H1 (cell line): ENCODE results near the gene LAG3. TPM values are rescaled to one million over a fixed set of nuclear protein-coding genes. Genes with fewer than 3 reads are reported as not detected.

ENCODE experiments used
- YY1 ChIP-seq: IDR thresholded peaks from 2 replicates; pipeline ENCODE4 v1.6.1; 2011; ENCODE audit warnings: low read depth, mild to moderate bottlenecking, low read length
- polyA plus RNA-seq, 7 experiments: library from polyadenylated mRNA; depleted of rRNA in 3 of 7; stranded (reverse) in 5 of 7; unstranded in 2 of 7; fragments of >200 nt in 5 of 7; fragments of 200-250 nt in 2 of 7; gene quantifications; 1 replicate in 5 of 7; 2 replicates in 1 of 7; 4 replicates in 1 of 7; pipeline versions ENCODE4 v1.2.1 to v1.2.3, GENCODE V29; 2011 to 2013; ENCODE audit warnings: missing spikeins in 2 of 7, mixed read lengths in 2 of 7
- total RNA-seq: library from RNA; stranded (reverse); fragmentation: NEBNext Ultra II Directional; extraction: Animal tissue kit (Norgen Biotek cat#: 25700); gene quantifications from 2 replicates; pipeline ENCODE4 v1.2.1, GENCODE V29; 2021

The LAG3 gene
- total and polyA plus RNA-seq, 2 of the 8 experiments (the other 6 are each of a cell fraction or from before 2014, with no cell fraction given): 1.1 to 3.1 TPM

DNA sequence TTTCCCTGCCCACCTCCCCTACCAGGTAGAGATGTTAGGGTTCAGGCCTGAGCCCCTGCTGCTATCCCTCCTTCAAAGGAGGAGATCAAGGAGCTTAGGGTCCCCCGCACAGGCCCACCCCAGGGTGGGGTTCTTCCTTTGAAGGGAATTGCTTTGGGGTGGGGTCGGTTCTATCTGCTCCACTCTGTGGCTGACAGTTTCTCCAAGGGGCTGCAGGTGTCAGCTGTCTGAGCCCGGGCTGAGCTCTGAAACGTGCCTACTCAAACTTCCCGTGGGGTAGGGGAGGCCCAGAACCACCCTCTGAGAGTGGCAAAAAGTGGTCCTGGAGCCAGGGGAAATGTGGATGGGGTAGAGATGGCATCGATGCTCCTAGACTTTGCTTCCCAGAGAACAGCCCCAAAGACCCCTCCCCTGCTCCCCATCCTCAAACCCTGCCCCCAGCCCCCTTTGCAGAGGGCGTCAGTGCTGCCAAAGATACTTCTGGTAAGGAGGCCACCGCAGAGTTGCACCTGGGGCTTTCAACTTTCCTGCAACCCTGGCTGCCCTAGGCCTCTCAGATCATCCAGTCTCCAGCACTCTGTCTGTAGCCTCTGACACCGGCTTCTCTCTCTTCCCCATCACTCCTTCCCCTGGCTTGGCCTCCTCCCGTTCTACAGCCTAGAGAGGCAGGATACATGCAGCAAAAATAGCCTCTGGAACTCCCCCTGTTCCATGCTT, 10.7 kb downstream of the LAG3 start (continued):
- no peak for TF ChIP-seq YY1
